SW480 (cell line): ENCODE measurements around the gene KRT6A.
"Not testable (repeated sequence)": the region's sequence is repeated elsewhere in the genome, so short reads cannot be mapped to it uniquely, and the experiment has no call there.

Experiments used
- DNase-seq: peaks from one replicate; pipeline ENCODE4 v3.0.0-alpha.2; 2016; ENCODE audit warnings: low spot score

Gene KRT6A

DNA sequence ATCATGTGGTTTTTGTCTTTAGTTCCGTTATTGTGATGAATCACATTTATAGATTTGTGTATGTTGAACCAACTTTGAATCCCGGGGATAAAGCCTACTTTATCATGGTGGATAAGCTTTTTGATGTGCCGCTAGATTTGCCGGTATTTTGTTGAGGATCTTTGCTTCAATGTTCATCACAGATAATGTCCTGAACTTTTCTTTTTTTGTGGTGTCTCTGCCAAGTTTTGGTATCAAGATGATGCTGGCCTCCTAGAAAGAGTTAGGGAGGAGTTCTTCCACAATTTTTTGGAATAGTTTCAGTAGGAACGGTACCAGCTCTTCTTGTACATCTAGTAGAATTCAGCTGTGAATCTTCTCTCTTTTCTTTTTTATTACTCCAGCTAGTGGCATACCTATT lies 34.2 kb downstream of the KRT6A start:
- DNase-seq = no peak

DNA sequence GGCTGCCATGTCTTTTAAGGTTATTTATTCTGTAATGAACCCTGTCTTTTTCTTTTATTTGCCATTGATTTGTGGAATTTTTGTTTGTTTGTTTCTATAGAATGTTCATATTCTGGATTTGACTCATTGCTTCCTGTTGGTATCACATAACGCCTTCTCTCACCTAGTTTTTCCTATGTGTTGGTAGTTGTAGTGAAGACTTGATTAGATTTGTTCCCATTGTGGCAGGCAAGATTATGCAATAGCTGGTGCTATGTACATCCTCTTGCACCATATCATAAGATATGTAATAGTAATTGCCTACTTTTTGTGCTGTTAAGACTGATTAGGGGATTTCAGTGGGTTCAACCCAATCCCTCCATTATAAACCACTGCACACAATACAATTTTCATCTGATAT lies 37.2 kb downstream of the KRT6A start:
- DNase-seq = no peak

DNA sequence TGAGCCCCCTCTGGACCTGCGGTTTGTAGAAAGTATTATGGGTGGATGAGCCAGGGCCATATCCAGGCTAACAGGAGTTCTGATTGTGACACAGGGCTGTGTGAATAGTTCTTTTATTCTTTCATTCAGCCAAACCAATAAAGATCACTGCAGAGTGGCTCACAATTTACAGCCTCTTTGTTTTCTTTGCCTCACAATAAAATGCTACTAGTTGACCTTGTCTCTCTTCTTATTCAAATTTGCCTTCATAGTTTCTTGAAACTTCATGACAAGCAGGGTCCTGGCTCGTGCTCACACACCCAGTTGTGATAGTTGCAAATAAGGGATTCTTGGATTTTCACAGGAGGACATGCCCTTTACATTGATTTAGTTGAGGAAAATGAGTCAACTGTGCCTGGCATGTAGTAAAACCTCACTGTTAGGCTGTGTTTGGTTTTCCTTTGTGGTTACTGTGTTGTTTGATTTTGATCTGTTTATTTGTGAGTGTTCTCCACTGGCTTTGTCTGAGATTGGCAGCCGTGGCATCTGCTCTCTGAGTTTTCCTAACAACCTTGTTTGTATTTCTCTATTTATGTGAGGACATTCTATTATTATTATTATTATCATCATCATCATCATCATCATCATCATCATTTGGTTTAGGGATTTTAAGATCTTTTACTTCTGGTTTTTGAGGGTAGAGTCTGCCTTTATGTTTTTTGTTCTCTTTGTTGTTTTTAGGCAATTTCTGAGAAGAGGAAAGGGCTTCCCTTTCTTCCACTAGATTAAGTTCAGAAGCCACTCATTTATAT lies 38.5 kb downstream of the KRT6A start:
- DNase-seq = peak; percentile 80

DNA sequence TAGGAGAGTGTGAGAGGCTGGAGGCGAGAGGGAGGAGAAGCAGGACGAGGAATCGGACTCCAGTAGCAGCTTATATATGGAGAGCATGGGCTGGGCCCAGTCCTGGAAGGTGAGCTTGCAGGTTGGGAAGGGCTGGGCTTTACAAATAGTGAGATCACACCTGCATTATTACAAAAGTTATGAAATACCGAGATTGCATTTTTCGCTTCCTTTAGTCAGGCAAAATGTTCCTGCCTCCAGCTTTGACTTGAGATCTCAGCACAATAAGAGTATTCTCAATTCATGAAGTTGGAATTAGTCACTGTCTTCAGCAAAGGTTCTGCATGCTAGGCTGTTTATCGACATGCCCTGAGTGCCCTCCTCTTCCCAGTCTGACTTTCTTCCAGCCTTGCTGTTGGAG lies 41.0 kb downstream of the KRT6A start, which contains the start of gene KRT6B:
TSS of gene KRT6B (minus strand) at position 46 of the 400 bp plus-strand sequence. CDS start 68 bp downstream, outside the sequence.
- DNase-seq = no peak

DNA sequence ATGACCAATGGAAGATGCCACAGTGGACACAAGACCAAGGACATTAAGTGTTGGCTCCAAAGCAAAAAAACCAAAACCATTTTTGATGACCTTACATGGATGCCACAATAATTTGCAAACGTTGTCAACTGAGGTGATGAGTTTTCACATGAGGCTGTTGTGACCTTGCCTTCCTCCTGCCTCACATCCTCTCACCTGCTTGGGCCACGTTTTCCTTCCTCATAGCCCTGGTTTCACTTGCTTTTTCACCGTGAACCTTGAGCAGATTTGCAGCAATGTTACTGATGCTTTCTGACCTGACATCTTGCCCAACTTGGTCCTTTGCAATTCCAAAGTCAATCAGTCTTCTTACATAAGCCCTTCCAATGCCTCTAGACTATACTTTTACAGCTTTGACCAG lies 44.8 kb downstream of the KRT6A start:
- DNase-seq = no peak

DNA sequence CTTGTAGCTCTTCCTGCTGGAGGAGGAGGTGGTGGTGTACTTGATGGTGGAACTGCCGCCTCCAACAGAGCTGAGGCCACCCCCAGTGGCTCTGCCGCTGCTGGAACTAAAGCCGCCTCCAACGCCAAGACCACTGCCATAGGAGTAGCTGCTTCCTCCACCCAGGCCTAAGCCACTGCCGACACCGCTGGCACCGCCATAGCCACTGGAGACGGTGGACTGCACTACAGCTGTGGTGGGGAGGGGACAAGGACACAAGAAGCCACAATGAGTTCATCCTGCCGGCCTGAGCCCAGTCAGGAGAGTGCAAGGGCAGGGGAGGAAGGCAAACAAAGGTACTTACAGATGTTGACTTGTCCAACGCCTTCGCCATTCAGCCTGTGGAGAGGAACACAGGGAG lies 45.9 kb downstream of the KRT6A start:
- DNase-seq = not testable (repeated sequence)

DNA sequence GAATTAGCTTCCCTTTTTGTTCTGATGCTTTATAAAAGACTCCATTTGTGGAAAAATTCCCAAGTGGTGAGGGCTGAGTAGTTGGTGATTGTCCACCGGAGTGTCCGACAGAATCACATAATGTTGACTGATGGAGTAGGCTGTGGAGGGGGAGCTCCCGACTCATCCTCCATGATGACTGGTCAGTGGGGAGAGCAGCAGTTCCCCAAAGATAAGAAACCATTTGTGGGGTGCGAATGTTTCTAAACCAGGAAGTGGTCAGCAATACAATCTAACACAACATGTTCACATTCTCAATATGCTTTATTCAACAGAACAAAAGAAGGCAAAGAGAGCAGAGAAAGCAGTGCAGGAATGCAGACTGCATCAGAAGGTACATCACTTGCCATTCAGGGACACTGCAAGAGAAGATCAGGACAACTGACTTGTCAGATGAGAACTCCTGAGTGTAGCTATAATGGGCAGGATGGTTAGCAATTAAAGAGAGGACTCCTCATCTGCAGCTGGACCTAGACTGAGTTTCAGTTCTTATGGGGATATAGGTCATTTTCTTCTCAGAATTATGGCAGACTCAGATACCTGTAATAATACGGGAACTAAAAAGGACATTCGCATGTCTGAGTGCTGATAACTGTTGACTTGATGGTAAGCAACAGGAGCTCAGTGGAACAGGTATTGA lies 46.6 kb downstream of the KRT6A start:
- DNase-seq = no peak

DNA sequence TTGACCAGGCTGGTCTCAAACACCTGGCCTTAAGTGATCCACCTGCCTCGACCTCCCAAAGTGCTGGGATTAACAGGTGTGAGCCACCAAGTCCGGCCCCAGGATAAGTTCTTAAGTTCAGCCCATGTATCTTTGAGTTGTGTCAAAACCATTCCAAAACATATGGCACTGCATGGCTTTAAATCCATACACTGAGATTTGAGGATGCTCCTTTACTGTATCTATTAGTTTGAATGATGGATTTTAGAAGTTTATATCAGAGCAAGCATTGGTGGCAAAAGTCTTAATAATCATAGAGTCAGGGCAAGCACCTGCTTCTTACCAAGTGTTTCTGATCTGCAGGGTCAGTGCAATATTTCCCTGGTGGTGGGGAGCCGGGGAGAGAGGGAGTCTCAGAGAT lies 47.2 kb downstream of the KRT6A start:
- DNase-seq = no peak

DNA sequence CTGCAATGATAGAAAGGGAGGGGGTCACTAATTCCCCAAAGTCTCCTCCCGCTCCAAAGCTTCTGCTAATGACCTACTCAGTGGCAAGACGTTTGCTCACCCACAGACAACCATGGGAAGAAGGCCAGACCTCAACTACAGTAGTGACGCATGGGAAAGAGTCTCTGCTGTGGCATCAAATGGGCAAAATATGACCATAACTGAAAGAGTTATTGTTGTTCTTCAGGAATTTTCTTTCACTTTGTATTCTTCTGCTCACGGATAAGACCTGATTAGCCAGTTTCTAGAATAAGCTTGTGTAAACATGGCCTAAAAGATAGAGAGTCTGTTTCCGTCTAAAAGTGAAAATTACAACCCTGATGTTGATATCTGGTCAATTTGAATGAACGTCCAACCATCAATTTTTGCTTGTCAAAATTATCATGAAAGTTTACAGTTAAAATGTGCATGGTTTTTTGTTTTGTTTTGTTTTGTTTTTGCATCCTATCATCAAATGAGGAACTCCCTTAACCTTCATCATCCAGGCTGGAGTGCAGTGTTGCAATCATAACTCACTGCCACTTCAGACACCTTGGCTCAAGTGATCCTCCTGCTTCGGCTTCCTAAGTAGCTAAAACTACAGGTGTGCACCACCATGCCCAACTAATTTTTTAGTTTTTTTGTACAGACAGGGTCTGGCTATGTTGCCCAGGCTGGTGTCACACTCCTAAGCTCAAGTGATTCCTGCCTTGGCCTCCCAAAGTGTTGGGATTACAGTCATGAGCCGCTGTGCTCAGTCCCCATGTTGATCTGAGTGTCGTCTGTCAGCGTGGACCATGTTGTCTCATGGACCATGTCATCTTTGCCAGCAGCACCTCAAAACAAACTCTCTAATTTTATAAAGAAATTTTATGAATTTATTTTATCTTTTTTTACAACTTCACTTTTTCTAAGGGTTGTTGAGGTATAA lies 48.1 kb downstream of the KRT6A start:
- no peak for DNase-seq

DNA sequence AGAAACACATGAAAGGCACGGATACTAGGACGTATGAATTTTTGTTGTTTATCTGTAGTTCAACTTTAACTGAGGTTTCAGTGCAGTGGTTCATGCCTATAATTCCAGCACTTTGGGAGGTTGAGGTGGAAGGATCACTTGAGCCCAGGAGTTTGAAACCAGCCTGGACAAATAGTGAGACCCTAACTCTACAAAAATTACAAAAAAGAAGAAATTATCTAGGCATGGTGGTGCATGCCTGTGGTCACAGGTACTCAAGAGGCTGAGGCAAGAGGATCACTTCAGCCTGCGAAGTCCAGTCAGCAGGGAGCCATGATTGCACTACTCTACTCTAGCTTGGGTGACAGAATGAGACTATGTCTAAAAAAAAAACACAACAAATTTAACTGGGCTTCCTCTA lies 49.1 kb downstream of the KRT6A start:
- DNase-seq = no peak

DNA sequence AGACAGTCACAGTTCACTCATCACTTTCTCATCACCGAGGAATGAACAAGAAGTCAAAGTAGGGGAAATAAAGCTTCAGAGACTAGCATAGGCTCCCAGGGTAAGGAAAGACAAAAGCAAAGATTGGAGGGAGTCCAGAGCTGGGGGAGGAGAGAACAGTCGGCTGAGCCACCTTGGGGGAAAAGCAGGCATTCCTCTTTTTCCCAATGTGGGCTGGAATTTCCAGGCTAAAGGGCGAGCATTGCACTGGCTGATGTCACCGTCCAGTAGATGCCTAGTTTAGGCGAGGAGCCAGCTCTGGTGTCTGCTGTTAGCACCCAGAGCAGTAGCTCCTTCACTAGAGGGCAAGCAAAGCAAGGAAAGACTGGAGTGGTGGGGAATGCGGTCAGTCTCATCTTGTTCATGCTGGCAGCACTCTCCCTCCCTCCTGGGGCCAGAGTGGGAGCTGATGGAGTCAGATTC lies 50.4 kb downstream of the KRT6A start:
- DNase-seq = peak; percentile 88

DNA sequence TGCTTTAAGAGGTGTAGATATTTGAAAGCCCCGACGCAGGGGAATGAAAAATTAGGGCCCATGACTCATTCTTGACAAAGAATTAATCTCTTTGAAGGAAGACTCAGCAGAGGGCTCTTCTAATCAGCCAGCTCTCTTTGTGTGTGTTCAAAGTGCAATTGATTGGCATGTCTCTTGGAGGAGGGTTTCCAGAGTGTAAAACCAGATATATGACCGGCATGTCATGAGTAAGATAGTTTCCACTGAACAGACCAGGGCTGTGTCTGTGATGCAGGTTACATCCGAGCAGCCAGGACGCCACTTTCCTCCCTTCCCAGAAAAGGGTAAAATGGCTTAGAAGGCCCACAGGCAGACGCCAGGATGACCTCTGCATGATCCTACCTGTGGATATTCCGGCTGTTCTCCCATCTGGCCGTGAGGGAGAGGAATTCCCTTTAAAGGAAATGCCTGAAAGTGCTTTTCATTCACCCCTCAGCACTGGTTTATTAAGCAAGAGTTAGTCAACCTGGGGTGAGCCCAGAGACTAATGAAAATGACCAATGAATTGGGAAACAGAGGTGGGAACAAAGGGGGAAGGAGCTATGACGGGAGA lies 51.6 kb downstream of the KRT6A start:
- peak; percentile 96 for DNase-seq

DNA sequence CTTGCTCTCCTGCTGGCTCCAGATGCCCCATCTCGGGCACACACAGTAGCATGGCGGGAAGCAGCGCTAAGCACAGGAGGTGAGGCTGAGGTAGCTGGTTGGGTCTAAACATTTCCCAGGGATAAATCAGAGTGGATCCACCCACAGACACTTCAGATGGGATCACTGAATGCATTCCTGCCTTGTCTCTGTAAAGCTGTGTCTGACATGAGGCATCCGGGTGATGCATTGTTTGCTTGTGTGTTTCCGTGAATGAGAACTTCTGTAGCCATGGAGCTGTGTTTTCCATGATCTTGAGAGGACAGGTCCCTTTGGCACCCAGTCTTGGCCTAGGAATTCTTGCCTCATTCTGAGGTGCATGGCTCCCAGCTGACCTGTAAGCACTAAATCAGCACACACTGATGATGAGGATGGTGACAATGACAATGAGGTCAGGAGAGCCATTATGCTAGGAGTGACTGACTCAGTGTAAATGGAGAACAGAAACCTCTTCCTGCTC lies 52.2 kb downstream of the KRT6A start:
- peak; percentile 81 for DNase-seq

DNA sequence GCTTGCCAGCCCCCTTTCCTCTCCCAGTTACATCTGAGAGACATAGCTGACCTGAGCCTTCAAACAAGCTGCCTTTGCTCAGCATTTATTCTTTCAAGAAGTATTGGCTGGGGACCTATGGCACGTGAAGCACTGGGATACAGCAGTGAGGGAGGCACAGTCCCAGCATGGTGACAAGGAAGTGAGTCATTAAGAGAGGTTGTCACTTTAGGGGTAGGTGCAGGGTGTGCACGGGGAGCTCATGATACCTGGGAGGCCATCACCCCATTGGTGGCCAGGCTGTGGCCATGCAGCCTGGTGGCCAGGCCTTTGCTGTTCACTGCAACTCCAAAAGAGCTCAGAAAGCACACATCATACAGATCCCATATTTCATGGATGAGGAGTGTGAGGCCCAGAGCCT lies 53.2 kb downstream of the KRT6A start:
- DNase-seq = peak; percentile 66

DNA sequence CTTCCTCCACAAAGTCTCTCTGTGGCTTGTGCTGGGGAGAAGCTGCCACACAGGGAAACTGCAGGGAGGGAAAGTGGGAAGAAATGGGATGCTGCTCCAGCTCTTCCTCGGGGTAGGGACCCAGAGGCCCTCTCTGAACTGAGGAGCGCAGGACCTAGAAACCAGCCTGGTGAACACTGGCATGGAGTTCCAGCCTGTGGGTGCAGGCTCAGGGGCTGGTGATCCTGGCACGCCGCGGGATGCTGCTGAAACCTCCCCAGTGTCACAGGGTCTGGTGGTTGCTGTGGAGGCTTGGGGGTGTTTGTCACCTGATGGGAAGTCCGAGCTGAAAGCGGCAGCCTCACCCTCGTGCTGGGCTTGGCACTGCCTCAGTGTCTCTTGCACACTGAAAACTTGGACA lies 53.6 kb downstream of the KRT6A start:
- no peak for DNase-seq

DNA sequence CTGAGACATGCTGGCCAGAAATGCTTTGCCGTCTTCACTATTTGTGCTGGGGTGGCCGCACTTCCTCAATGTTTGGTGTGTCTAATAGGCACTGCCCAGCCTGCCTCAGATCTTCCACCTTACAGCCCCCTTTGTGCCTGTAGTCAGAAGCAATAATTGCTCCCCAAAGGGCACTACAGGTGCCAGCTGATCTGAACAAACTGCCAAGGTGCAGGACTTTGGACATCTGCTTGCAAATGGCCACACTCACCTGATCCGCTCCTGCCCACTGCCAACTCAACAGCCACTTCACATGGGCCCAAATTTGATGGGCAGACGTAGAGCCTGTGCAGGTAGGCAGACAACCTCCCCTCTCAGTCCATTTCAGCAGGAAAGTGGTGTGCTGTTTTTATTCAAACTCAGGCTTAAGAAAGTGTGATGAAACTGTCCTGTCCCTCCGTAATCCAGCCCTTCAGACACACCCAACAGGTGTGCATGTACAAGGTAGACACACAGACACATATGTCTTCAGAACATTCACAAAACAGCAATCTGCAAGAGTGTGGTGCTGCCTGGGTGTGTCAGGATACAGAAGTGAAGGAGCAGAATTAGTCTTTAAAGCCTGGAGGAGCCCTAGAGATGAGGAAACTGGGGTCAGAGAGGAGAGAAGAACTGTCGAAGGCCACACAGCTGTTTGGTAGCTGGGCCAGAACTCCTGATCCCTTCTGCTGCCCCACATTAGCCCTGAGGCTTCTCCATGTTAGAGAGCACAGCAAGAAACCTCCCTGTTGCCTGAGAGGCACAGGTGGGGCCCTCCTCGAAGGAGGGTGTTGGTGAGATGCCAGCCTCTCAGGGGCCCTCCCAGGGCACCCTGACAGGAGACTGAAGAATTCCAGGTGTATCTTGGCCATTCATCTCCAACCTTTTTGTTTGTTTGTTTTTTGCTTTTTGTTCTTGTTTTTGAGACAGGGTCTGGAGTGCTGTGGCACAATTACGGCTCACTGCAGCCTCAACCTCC lies 54.5 kb downstream of the KRT6A start:
- DNase-seq = no peak

DNA sequence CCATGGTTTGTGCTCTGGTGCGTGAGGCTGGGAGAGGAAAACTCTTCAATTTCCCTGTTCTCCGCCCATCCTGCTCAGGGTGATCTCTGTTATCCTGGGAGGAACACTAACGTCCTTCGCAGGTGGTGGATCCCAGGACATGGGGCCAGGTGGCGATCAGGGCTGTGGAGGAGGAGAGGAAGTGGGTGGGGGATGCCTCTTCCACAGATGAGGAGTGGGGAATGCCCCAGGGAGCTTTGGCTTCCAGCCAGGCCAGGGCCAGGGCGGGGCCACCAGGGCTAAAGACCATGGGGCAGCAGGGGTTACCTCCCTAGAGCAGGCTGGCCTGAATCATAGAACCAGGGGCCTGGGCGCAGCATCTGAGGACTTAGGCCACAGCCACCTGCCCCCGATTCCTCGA lies 55.5 kb downstream of the KRT6A start:
- no peak for DNase-seq
